HG03342 (cell line): Measurements from ENCODE around the gene TWSG1.

Source experiments
- ATAC-seq: cut with Tn5 transposase; IDR thresholded peaks from one replicate; pipeline ENCODE4 v1.9.1; 2021; ENCODE audit warnings: mild to moderate bottlenecking, moderate library complexity; ENCODE audit not compliant: unreplicated experiment

Gene TWSG1

GRCh38 chr18:9334329-9334972 lies at the start of gene TWSG1:
Gene TWSG1, plus strand, starts transcription at chr18:9334773. Its CDS starts 2,457 bp downstream, at chr18:9337230.
- peak; percentile 79 for ATAC-seq

GRCh38 chr18:9285604-9286003 lies 49.0 kb upstream of the TWSG1 start:
- no peak for ATAC-seq

- ATAC-seq: no peak
Observed at GRCh38 chr18:9287036-9287435, 47.5 kb upstream of the TWSG1 start.

GRCh38 chr18:9289698-9290097 lies 44.9 kb upstream of the TWSG1 start:
- ATAC-seq: no peak

- ATAC-seq: no peak
Observed at GRCh38 chr18:9290156-9290555, 44.4 kb upstream of the TWSG1 start.

GRCh38 chr18:9292047-9292446 lies 42.5 kb upstream of the TWSG1 start:
- no peak for ATAC-seq

- ATAC-seq: no peak
Observed at GRCh38 chr18:9293948-9294347, 40.6 kb upstream of the TWSG1 start.

GRCh38 chr18:9296233-9297006 lies 38.2 kb upstream of the TWSG1 start:
- ATAC-seq: no peak

GRCh38 chr18:9297007-9297393 lies 37.6 kb upstream of the TWSG1 start:
- ATAC-seq: no peak

GRCh38 chr18:9304388-9305070 lies 30.0 kb upstream of the TWSG1 start:
- ATAC-seq: no peak

GRCh38 chr18:9319333-9319732 lies 15.2 kb upstream of the TWSG1 start:
- ATAC-seq: no peak

- no peak for ATAC-seq
Observed at GRCh38 chr18:9321017-9321452, 13.5 kb upstream of the TWSG1 start.

GRCh38 chr18:9321736-9322135 lies 12.8 kb upstream of the TWSG1 start:
- no peak for ATAC-seq

GRCh38 chr18:9322744-9323143 lies 11.8 kb upstream of the TWSG1 start:
- no peak for ATAC-seq

GRCh38 chr18:9323750-9324445 lies 10.7 kb upstream of the TWSG1 start:
- ATAC-seq: no peak

- ATAC-seq: no peak
Observed at GRCh38 chr18:9325716-9326115, 8.9 kb upstream of the TWSG1 start.

- no peak for ATAC-seq
Observed at GRCh38 chr18:9328776-9329175, 5.8 kb upstream of the TWSG1 start.

- no peak for ATAC-seq
Observed at GRCh38 chr18:9329471-9329870, 5.1 kb upstream of the TWSG1 start.

- no peak for ATAC-seq
Observed at GRCh38 chr18:9330419-9330818, 4.2 kb upstream of the TWSG1 start.

- peak; percentile 37 for ATAC-seq
Observed at GRCh38 chr18:9333441-9334328, 888 bp upstream of the TWSG1 start.
